GM12878 (cell line): Measurements from ENCODE around the gene COL4A2.

ENCODE experiments used
- BRCA1 ChIP-seq: IDR thresholded peaks from 2 replicates; pipeline ENCODE4 v1.6.1; 2011; ENCODE audit warnings: low read depth, low read length, improper control_type of control experiment
- CTCF ChIP-seq, 3 experiments: IDR thresholded peaks in 2 of 3; conservative IDR thresholded peaks in 1 of 3; 2 replicates each; pipeline ENCODE4 v1.5.1; 2011; ENCODE audit warnings: low read depth in 3 of 3, low read length in 3 of 3, mild to moderate bottlenecking in 3 of 3, control low read depth in 2 of 3, moderate library complexity in 2 of 3, inconsistent platforms in 1 of 3, mixed read lengths in 1 of 3; ENCODE audit not compliant: control insufficient read depth in 2 of 3, insufficient read depth in 1 of 3; ENCODE audit errors: extremely low read depth in 1 of 3
- EP300 ChIP-seq, 2 experiments: fragments of 150-350 bp in 1 of 2; IDR thresholded peaks; 2 replicates each; pipeline ENCODE4 v1.6.1; 2011 to 2012; ENCODE audit warnings: low read depth in 2 of 2, low read length in 2 of 2, borderline replicate concordance in 1 of 2, improper control_type of control experiment in 1 of 2, inconsistent platforms in 1 of 2; ENCODE audit not compliant: control insufficient read depth in 1 of 2
- EZH2 ChIP-seq: IDR thresholded peaks from 2 replicates; pipeline ENCODE4 v1.6.1; 2012; ENCODE audit warnings: low read depth, mild to moderate bottlenecking, control low read depth, inconsistent platforms, low read length, borderline replicate concordance; ENCODE audit not compliant: control insufficient read depth
- JUNB ChIP-seq: IDR thresholded peaks from 2 replicates; pipeline ENCODE4 v1.6.1; 2016; ENCODE audit warnings: antibody characterized with exemption, mild to moderate bottlenecking
- POLR2AphosphoS5 ChIP-seq: IDR thresholded peaks from 2 replicates; pipeline ENCODE4 v1.6.1; 2011; ENCODE audit warnings: mild to moderate bottlenecking, low read length, inconsistent platforms
- SP1 ChIP-seq: IDR thresholded peaks from one replicate; pipeline ENCODE4 v1.6.1; 2011; ENCODE audit warnings: low read depth, low read length
- ZBTB11 ChIP-seq: fragments of 450-650 bp; formaldehyde crosslinking; IDR thresholded peaks from 2 replicates; pipeline ENCODE4 v1.5.0; 2022; ENCODE audit warnings: mild to moderate bottlenecking, missing genetic modification characterization
- TF ChIP-seq, protein P1 (sequence below): fragments of 450-650 bp; IDR thresholded peaks from 2 replicates; pipeline ENCODE4 v1.6.1; 2017; ENCODE audit warnings: mild to moderate bottlenecking, moderate library complexity

- TF ChIP-seq CTCF (IDR thresholded peaks at IDR 0.05 in 2 of 3, conservative IDR thresholded peaks at IDR 0.05 in 1 of 3; ENCODE audit: control insufficient read depth in 2 of 3, extremely low read depth in 1 of 3, insufficient read depth in 1 of 3, low read depth in 3 of 3, low read length in 3 of 3) (no peak), EZH2 (no peak), BRCA1 (no peak), POLR2AphosphoS5 (no peak), JUNB (no peak), SP1 (no peak), EP300 (IDR thresholded peaks at IDR 0.05; ENCODE audit: borderline replicate concordance in 1 of 2, control insufficient read depth in 1 of 2, low read depth in 2 of 2, low read length in 2 of 2) (no peak), ZBTB11 (CRISPR knock-in tag) (no peak)
- TF ChIP-seq, protein P1, sequence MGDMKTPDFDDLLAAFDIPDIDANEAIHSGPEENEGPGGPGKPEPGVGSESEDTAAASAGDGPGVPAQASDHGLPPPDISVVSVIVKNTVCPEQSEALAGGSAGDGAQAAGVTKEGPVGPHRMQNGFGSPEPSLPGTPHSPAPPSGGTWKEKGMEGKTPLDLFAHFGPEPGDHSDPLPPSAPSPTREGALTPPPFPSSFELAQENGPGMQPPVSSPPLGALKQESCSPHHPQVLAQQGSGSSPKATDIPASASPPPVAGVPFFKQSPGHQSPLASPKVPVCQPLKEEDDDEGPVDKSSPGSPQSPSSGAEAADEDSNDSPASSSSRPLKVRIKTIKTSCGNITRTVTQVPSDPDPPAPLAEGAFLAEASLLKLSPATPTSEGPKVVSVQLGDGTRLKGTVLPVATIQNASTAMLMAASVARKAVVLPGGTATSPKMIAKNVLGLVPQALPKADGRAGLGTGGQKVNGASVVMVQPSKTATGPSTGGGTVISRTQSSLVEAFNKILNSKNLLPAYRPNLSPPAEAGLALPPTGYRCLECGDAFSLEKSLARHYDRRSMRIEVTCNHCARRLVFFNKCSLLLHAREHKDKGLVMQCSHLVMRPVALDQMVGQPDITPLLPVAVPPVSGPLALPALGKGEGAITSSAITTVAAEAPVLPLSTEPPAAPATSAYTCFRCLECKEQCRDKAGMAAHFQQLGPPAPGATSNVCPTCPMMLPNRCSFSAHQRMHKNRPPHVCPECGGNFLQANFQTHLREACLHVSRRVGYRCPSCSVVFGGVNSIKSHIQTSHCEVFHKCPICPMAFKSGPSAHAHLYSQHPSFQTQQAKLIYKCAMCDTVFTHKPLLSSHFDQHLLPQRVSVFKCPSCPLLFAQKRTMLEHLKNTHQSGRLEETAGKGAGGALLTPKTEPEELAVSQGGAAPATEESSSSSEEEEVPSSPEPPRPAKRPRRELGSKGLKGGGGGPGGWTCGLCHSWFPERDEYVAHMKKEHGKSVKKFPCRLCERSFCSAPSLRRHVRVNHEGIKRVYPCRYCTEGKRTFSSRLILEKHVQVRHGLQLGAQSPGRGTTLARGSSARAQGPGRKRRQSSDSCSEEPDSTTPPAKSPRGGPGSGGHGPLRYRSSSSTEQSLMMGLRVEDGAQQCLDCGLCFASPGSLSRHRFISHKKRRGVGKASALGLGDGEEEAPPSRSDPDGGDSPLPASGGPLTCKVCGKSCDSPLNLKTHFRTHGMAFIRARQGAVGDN = no peak
These were observed 146.7 kb downstream of the COL4A2 start for GRCh38 chr13:110453797-110454196.
